CD4-positive, CD25-positive, alpha-beta regulatory T cell (primary cell): Measurements from ENCODE around the gene MARCHF10. TPM values are rescaled to one million over a fixed set of nuclear protein-coding genes. Genes with fewer than 3 reads are reported as not detected.
"Not testable (repeated sequence)": the region's sequence is repeated elsewhere in the genome, so short reads cannot be mapped to it uniquely, and the experiment has no call there.

Experiments used
- ATAC-seq, 2 donors: fragments of 150-1000 bp; cut with Tn5 transposase; one replicate each; pipeline ENCODE4 v1.10.0; 2021; ENCODE audit warnings: low read depth in 2 of 2, moderate number of reproducible peaks in 2 of 2, moderate library complexity in 1 of 2
- DNase-seq, 3 donors: peaks; one replicate each; pipeline versions ENCODE4 v3.0.0 to v3.0.0-alpha.2; 2012 to 2022; ENCODE audit warnings: mixed read lengths in 1 of 3
- H3K27ac ChIP-seq: one replicate; pipeline ENCODE4 v1.7.0; 2013; ENCODE audit warnings: mild to moderate bottlenecking, low read length; ENCODE audit not compliant: insufficient read depth, poor library complexity, severe bottlenecking
- H3K27me3 ChIP-seq: one replicate; pipeline ENCODE4 v1.7.0; 2013; ENCODE audit warnings: low read length; ENCODE audit not compliant: control insufficient read depth, insufficient read depth
- H3K36me3 ChIP-seq: one replicate; pipeline ENCODE4 v1.7.0; 2013; ENCODE audit warnings: mild to moderate bottlenecking, low read length, moderate library complexity; ENCODE audit not compliant: control insufficient read depth, insufficient read depth
- H3K4me1 ChIP-seq: 2 replicates; pipeline ENCODE4 v1.7.0; 2013; ENCODE audit warnings: mild to moderate bottlenecking, low read length; ENCODE audit not compliant: insufficient read depth, control insufficient read depth, poor library complexity, severe bottlenecking
- H3K4me3 ChIP-seq: one replicate; pipeline ENCODE4 v1.7.0; 2013; ENCODE audit warnings: low read depth, mild to moderate bottlenecking, low read length, moderate library complexity
- H3K9me3 ChIP-seq, 2 experiments: 1 replicate in 1 of 2; 2 replicates in 1 of 2; pipeline ENCODE4 v1.7.0; 2013; ENCODE audit warnings: low read length in 2 of 2, mild to moderate bottlenecking in 1 of 2, moderate library complexity in 1 of 2; ENCODE audit not compliant: control insufficient read depth in 2 of 2
- H3K27ac Mint-ChIP-seq, 3 donors: one replicate each; pipeline ENCODE4 v1.8.0; 2020 to 2022; ENCODE audit warnings: mild to moderate bottlenecking in 3 of 3, mixed read lengths in 3 of 3, moderate library complexity in 2 of 3
- H3K27me3 Mint-ChIP-seq: one replicate; pipeline ENCODE4 v1.8.0; 2022; ENCODE audit warnings: mild to moderate bottlenecking, mixed read lengths
- H3K36me3 Mint-ChIP-seq: one replicate; pipeline ENCODE4 v1.8.0; 2020; ENCODE audit warnings: mixed read lengths
- H3K4me1 Mint-ChIP-seq, 4 donors: one replicate each; pipeline ENCODE4 v1.8.0; 2020 to 2022; ENCODE audit warnings: mixed read lengths in 4 of 4, mild to moderate bottlenecking in 1 of 4
- H3K4me3 Mint-ChIP-seq, 4 donors: one replicate each; pipeline ENCODE4 v1.8.0; 2020 to 2022; ENCODE audit warnings: mild to moderate bottlenecking in 4 of 4, mixed read lengths in 4 of 4, moderate library complexity in 3 of 4
- H3K9me3 Mint-ChIP-seq, 7 donors: one replicate each; pipeline ENCODE4 v1.8.0; 2020 to 2022; ENCODE audit warnings: mixed read lengths in 7 of 7, mild to moderate bottlenecking in 3 of 7, moderate library complexity in 2 of 7
- polyA plus RNA-seq, 4 donors: library from polyadenylated mRNA; unstranded; fragments of 300-500 nt; fragmentation: Illumina TruSeq; gene quantifications; one replicate each; pipeline ENCODE4 v1.2.3, GENCODE V29; 2021
- total RNA-seq: library from RNA; stranded (reverse); gene quantifications from one replicate; pipeline ENCODE4 v1.2.3, GENCODE V29; 2022

Gene MARCHF10
- total and polyA plus RNA-seq, 5 donors from 2014 or later, result 0.12 to 0.48 (median 0.18) TPM; not detected in 2

DNA sequence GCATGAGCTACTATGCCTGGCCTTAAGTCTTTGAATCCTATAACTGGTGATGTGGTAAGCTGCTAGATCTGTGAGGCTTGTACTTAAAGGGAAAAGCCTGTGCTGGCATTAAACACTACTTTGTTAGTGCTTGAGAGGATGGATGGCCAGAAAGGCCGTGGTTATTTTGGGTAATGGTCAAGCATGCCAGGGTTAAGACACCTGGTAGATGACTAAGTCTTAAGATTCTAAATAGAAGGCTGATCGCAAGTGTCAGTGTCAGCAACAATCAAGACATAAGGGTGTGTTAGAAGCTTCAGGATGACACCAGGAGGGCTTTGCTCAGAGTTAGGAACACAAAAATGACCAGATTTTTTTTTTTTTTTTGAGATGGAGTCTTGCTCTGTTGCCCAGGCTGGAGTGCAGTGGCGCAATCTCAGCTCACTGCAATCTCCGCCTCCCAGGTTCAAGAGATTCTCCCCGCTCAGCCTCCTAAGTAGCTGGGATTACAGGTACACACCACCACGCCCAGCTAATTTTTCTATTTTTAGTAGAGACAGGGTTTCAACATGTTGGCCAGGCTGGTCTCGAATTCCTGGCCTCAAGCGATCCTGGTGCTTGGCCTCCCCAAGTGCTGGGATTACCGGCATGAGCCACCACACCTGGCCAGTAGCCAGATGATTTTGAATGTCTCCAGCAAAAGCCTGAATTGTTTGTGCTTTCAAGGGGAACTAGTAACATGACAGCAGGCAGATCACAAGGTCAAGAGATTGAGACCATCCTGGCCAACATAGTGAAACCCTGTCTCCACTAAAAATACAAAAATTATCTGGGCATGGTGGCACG lies 41.7 kb upstream of the MARCHF10 start:
- H3K4me3 Mint-ChIP-seq, DNase-seq, H3K9me3 Mint-ChIP-seq, H3K27ac ChIP-seq, ATAC-seq, H3K4me1 ChIP-seq, H3K9me3 ChIP-seq, H3K36me3 ChIP-seq, H3K27me3 ChIP-seq, H3K4me3 ChIP-seq, H3K4me1 Mint-ChIP-seq, H3K36me3 Mint-ChIP-seq, H3K27ac Mint-ChIP-seq: not testable (repeated sequence)
- H3K27me3 Mint-ChIP-seq, result peaks cover 23% of the 10 kb centered on the region

DNA sequence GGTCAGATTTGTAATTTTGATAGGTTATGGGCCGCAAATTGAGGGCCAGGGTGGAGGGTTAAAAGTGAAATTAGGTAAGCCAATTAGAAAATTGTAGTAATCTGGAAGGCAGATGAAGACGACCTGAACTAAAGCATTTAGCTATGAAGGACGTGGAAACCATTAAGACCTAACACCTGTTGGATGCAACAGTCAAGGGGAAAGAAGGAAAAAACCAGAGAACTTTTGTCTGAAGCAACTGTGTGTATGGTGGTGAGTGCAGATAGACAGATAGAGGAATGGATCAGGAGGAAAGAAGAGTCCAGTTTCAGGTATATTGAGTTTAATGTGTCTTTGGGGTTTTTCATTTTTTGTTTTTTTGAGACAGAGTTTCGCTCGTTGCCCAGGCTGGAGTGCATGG lies 40.2 kb upstream of the MARCHF10 start:
- Histone ChIP-seq H3K9me3 (no peaks in the 10 kb centered on the region), H3K36me3 (no peaks in the 10 kb centered on the region), H3K27me3 (no peaks in the 10 kb centered on the region), H3K27ac (no peak overlapping the region), H3K4me1 (no peaks in the 10 kb centered on the region), H3K4me3 (no peak overlapping the region)
- no peaks in the 10 kb centered on the region for H3K4me1 Mint-ChIP-seq
- H3K9me3 Mint-ChIP-seq, result peaks cover 0 to 4% (median 0%) of the 10 kb centered on the region in 7 donors
- ATAC-seq, result no peak
- peaks cover 19% of the 10 kb centered on the region for H3K27me3 Mint-ChIP-seq
- H3K4me3 Mint-ChIP-seq, result no peak overlapping the region
- H3K27ac Mint-ChIP-seq, result no peak overlapping the region
- no peak for DNase-seq
- H3K36me3 Mint-ChIP-seq, result no peaks in the 10 kb centered on the region

DNA sequence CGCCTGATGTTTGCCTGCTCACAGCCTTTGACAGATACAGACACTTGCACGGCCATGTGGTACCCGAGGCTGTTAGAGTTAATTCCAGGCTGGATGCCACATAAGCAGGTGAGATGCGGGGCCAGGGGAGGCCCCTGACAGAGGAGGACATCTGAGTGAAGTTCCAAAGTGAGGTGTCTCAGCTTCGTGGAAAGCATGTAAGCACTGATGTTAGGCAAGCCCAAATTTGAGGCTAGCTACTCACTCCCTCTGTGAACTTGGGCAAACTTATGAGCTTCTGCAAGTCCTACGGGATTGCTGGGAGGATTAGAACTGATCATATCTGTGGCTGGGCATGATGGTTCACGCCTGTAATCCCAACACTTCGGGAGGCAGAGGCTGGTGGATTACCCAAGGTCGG lies 39.3 kb upstream of the MARCHF10 start:
- H3K36me3 Mint-ChIP-seq, result no peaks in the 10 kb centered on the region
- ATAC-seq, result no peak

DNA sequence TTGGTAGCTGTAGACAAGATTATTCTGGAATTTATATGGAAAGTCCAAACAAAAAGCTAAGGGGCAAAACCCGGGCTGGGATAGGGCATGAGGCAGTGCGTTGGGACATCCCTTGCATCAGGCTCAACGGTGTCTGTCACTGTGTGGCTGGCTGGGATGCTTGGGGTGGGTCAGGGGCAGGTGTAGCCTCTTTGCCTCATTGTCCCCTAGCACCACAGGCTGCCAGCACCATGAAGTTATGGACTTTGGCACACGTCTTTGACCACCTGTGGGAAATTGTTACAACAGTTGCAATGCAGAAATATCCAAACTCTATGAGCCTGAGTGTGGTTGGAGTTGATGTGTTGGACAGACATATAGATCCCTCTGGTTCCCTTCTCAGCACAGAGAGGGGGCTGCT lies 32.8 kb upstream of the MARCHF10 start:
- Mint-ChIP-seq H3K36me3 (no peaks in the 10 kb centered on the region), H3K27ac (no peak overlapping the region), H3K27me3 (peaks cover 43% of the 10 kb centered on the region), H3K4me1 (no peaks in the 10 kb centered on the region), H3K9me3 (peaks cover 0 to 5% (median 2%) of the 10 kb centered on the region in 7 donors), H3K4me3 (no peak overlapping the region)
- no peak overlapping the region for H3K4me3 ChIP-seq
- DNase-seq, result no peak
- no peaks in the 10 kb centered on the region for H3K36me3 ChIP-seq
- no peaks in the 10 kb centered on the region for H3K9me3 ChIP-seq
- no peak for ATAC-seq
- no peak overlapping the region for H3K27ac ChIP-seq
- peaks cover 3% of the 10 kb centered on the region for H3K27me3 ChIP-seq
- H3K4me1 ChIP-seq, result no peaks in the 10 kb centered on the region

More for the DNA sequence above, 39.3 kb upstream of the MARCHF10 start:
- H3K27ac ChIP-seq, result no peak overlapping the region
- Mint-ChIP-seq H3K4me3 (no peak overlapping the region), H3K27me3 (peaks cover 20% of the 10 kb centered on the region), H3K4me1 (no peaks in the 10 kb centered on the region), H3K9me3 (peaks cover 0 to 4% (median 0%) of the 10 kb centered on the region in 7 donors), H3K27ac (no peak overlapping the region)
- no peaks in the 10 kb centered on the region for H3K9me3 ChIP-seq
- H3K36me3 ChIP-seq, result no peaks in the 10 kb centered on the region
- DNase-seq, result no peak
- no peaks in the 10 kb centered on the region for H3K27me3 ChIP-seq
- no peaks in the 10 kb centered on the region for H3K4me1 ChIP-seq
- no peak overlapping the region for H3K4me3 ChIP-seq

DNA sequence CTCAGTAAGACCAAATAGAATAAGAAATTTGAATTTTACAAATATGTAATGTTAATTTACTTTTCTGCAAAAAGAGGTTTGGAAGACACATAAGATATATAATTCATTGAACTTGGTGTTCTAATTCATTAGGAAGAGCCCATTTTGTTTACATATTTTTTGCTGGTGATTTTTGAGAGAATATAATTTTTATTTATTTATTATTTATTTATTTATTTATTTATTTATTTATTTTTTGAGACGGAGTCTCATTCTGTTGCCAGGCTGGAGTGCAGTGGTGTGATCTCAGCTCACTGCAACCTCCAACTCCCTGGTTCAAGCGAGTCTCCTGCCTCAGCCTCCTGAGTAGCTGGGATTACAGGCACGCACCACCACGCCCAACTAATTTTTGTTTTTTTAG lies 25.7 kb upstream of the MARCHF10 start:
- H3K36me3 Mint-ChIP-seq, H3K9me3 ChIP-seq, H3K4me3 Mint-ChIP-seq, H3K4me1 ChIP-seq, H3K4me3 ChIP-seq, H3K36me3 ChIP-seq, ATAC-seq, H3K27ac Mint-ChIP-seq, H3K9me3 Mint-ChIP-seq, H3K27ac ChIP-seq, H3K27me3 ChIP-seq, H3K4me1 Mint-ChIP-seq, DNase-seq: not testable (repeated sequence)
- H3K27me3 Mint-ChIP-seq, result peaks cover 23% of the 10 kb centered on the region

DNA sequence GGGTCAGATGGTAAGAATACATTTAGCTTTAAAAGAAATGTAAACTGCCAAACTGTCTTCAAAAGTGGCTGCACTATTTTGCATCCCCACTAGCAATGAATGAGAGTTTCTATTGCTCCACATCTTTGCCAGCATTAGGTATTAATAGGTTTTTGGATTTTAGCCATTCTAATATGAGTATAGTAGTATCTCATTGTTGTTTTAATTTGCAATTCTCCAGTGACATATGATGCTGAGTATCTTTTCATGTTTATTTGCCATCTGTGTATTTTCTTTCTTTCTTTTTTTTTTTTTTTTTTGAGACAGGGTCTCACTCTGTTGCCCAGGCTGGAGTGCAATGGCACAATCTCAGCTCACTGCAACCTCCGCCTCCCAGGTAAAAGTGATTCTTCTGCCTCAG lies 24.3 kb upstream of the MARCHF10 start:
- no peaks in the 10 kb centered on the region for H3K4me1 ChIP-seq
- H3K27ac ChIP-seq, result no peak overlapping the region
- peaks cover 0 to 4% (median 0%) of the 10 kb centered on the region in 7 donors for H3K9me3 Mint-ChIP-seq

DNA sequence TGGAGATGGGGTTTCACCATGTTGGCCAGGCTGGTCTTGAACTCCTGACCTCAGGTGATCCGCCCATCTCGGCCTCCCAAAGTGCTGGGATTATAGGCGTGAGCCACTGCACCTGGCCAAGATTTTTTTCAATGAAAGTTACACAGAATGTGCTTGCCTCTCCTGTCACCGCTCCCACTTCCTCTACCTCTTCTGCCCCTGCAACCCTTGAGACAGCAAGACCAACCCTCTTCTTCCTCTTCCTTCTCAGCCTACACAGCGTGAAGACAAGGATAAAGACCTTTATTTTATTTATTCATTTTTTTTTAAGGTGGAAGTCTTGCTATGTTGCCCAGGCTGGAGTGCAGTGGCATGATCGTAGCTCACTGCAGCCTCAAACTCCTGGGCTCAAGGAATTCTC lies 23.0 kb upstream of the MARCHF10 start:
- not testable (repeated sequence) for H3K36me3 ChIP-seq, H3K27ac ChIP-seq, H3K4me3 ChIP-seq, H3K4me1 ChIP-seq, H3K9me3 ChIP-seq, ATAC-seq, H3K27ac Mint-ChIP-seq, H3K36me3 Mint-ChIP-seq, DNase-seq, H3K4me3 Mint-ChIP-seq, H3K9me3 Mint-ChIP-seq, H3K27me3 ChIP-seq, H3K4me1 Mint-ChIP-seq
- H3K27me3 Mint-ChIP-seq, result peaks cover 35% of the 10 kb centered on the region

More for the DNA sequence above, 24.3 kb upstream of the MARCHF10 start:
- DNase-seq (no peak), ATAC-seq (no peak)
- Mint-ChIP-seq H3K4me3 (no peak overlapping the region), H3K4me1 (peaks cover 0 to 3% (median 0%) of the 10 kb centered on the region in 4 donors), H3K27me3 (peaks cover 31% of the 10 kb centered on the region), H3K36me3 (no peaks in the 10 kb centered on the region), H3K27ac (no peak overlapping the region)
- Histone ChIP-seq H3K27me3 (peaks cover 2% of the 10 kb centered on the region), H3K9me3 (no peaks in the 10 kb centered on the region), H3K36me3 (no peaks in the 10 kb centered on the region), H3K4me3 (no peak overlapping the region)
